Bronchial epithelial cell (primary cell): ENCODE measurements around the gene UBL4A. TPM values are rescaled to one million over a fixed set of nuclear protein-coding genes. Genes with fewer than 3 reads are reported as not detected.
A peak's percentile ranks its signal among the peaks of the same experiment; 100 is the strongest.

Experiments used
- DNase-seq: peaks from one replicate; pipeline ENCODE4 v3.0.0-alpha.2; 2010; ENCODE audit warnings: low read depth
- FAIRE-seq: peaks from 2 replicates; lab custom pipeline; 2011; peaks lifted over from hg19 to GRCh38; lab: Jason Lieb, UNC
- H3K27me3 ChIP-seq: 2 replicates; pipeline ENCODE4 v1.5.1; 2011; ENCODE audit warnings: low read length; ENCODE audit not compliant: control insufficient read depth, insufficient read depth
- H3K36me3 ChIP-seq: 2 replicates; pipeline ENCODE4 v1.5.1; 2011; ENCODE audit warnings: low read length; ENCODE audit not compliant: control insufficient read depth, insufficient read depth
- H3K4me3 ChIP-seq: 2 replicates; pipeline ENCODE4 v1.5.1; 2011; ENCODE audit warnings: mild to moderate bottlenecking, low read depth, low read length, control low read depth
- total RNA-seq: library from RNA; depleted of rRNA; stranded (reverse); fragments of >200 nt; gene quantifications from 2 replicates; pipeline ENCODE4 v1.2.1, GENCODE V29; 2014
- TF ChIP-seq, protein P1 (sequence below): IDR thresholded peaks from 2 replicates; pipeline ENCODE4 v1.5.1; 2011; ENCODE audit warnings: mild to moderate bottlenecking, moderate library complexity, low read length, control low read depth, inconsistent platforms; ENCODE audit not compliant: insufficient read depth, severe bottlenecking

UBL4A gene
- total RNA-seq, 1 donor from 2014 or later, result 59.2 TPM

DNA sequence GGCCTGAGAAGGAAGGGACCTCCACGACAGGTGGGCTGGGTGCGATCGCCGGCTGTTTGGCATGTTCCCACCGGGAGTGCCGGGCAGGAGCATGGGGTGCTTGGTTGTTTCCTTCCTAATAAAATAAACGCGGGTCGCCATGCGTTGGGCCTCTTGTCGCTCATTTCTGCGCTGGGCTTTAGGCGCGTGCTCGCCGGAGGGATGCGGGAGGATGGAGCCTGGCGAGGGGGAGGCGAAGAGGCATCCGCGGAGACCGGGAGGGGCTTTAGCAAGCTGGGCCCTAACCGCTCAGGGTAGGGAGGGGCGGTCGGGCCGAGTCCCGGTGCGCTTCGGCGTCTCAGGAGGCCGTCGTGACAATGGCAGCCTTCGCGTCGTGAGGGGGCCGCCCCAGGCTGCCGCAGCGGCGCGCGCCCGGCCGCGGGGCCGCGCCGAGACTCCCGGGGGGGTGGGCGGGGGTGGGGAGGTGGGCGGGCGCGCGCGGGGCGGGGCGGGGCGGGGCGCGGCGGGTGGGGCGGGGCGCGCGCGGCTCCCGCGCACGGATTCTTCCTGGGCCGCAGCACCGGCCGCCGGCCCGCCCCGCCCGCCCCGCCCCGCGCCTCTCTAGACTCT, 49.9 kb downstream of the UBL4A start:
- Histone ChIP-seq H3K4me3 (peak overlapping the region; percentile 71), H3K36me3 (peaks cover 12% of the 10 kb centered on the region), H3K27me3 (no peaks in the 10 kb centered on the region)
- FAIRE-seq (no peak), DNase-seq (no peak)
- TF ChIP-seq, protein P1, sequence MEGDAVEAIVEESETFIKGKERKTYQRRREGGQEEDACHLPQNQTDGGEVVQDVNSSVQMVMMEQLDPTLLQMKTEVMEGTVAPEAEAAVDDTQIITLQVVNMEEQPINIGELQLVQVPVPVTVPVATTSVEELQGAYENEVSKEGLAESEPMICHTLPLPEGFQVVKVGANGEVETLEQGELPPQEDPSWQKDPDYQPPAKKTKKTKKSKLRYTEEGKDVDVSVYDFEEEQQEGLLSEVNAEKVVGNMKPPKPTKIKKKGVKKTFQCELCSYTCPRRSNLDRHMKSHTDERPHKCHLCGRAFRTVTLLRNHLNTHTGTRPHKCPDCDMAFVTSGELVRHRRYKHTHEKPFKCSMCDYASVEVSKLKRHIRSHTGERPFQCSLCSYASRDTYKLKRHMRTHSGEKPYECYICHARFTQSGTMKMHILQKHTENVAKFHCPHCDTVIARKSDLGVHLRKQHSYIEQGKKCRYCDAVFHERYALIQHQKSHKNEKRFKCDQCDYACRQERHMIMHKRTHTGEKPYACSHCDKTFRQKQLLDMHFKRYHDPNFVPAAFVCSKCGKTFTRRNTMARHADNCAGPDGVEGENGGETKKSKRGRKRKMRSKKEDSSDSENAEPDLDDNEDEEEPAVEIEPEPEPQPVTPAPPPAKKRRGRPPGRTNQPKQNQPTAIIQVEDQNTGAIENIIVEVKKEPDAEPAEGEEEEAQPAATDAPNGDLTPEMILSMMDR, result no peak

DNA sequence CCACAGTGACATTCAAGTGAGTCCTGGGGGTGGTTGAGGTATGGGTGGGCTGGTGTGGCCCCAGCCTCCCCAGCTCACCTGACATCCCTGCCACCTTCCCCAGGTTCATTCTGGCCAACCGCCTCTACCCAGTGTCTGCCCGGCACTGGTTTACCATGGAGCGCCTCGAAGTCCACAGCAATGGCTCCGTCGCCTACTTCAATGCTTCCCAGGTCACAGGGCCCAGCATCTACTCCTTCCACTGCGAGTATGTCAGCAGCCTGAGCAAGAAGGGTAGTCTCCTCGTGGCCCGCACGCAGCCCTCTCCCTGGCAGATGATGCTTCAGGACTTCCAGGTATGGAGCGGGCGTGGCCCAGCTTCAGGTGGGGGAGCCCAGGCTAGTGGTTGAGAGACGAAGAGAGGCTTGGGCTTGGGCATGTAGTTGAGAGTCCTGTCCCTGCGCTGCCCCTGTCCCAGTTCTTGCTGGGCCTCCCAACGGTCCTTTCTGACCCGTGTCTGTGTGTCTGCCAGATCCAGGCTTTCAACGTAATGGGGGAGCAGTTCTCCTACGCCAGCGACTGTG, 51.2 kb downstream of the UBL4A start:
- no peak overlapping the region for H3K4me3 ChIP-seq
- no peak for DNase-seq
- no peak for FAIRE-seq
- TF ChIP-seq, protein P1, result no peak
- peaks cover 10% of the 10 kb centered on the region for H3K36me3 ChIP-seq
- no peaks in the 10 kb centered on the region for H3K27me3 ChIP-seq

DNA sequence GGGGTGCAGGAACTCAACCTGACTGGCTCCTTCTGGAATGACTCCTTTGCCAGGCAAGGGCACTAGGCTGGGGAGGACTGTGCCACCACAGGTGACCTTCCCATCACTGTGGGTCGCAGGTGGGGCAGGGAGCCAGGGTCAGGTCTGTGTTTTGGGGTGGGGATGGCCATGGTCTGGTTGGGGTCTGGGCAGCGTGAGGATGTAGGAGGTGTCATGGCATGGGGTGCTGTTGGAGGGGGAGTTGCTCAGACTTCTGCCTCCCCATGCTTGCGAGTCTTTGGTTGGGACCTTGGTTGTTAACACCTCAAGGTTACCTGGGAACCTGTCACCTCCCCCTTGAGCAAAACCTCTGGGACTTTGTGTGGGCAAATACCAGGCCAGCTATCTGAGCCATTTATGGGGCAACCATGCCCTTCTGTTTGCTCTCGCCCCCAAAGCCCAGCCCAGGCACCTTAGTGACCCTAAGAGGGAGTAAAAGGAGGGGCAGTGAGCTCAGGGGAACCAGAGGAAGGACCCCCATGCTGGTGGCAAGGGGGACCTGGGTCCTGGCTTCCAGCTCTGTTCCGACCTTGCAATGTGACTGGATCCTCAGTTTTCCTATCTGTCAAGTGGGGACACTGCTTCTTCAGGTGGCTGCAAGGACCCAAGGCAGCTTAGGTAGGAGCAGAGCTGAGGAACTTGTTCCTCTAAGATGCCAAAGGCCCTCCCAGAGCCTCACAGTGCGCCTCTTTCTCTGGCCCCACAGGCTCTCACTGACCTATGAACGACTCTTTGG, 51.8 kb downstream of the UBL4A start:
- no peaks in the 10 kb centered on the region for H3K27me3 ChIP-seq
- H3K4me3 ChIP-seq, result no peak overlapping the region
- TF ChIP-seq, protein P1, result no peak
- DNase-seq (no peak), FAIRE-seq (peak; percentile 13)
- peaks cover 9% of the 10 kb centered on the region for H3K36me3 ChIP-seq

Other genes starting within 250 kb of the UBL4A start
- not detected in 2 replicates for gene OPN1MW3, start 229.0 kb downstream of the UBL4A start, total RNA-seq
- not detected in 2 replicates for gene TEX28, start 191.5 kb downstream of the UBL4A start, total RNA-seq
- gene TKTL1, start 190.8 kb downstream of the UBL4A start, total RNA-seq, result not detected in 2 replicates
- 676 and 858 TPM in 2 replicates for gene FLNA, start 112.0 kb downstream of the UBL4A start, total RNA-seq
- gene EMD, start 107.3 kb downstream of the UBL4A start, total RNA-seq, result 16.1 and 27.3 TPM in 2 replicates
- 2,240 and 6,023 TPM in 2 replicates for gene RPL10, start 88.2 kb downstream of the UBL4A start, total RNA-seq
- 38.7 and 70.7 TPM in 2 replicates for gene DNASE1L1, start 77.4 kb downstream of the UBL4A start, total RNA-seq
- 20.6 and 22.4 TPM in 2 replicates for gene TAFAZZIN, start 75.1 kb downstream of the UBL4A start, total RNA-seq
- 44.0 and 51.7 TPM in 2 replicates for gene ATP6AP1, start 57.9 kb downstream of the UBL4A start, total RNA-seq
- gene GDI1, start 49.5 kb downstream of the UBL4A start, total RNA-seq, result 87.2 and 98.5 TPM in 2 replicates
- 88.5 and 90.4 TPM in 2 replicates for gene FAM50A, start 42.5 kb downstream of the UBL4A start, total RNA-seq
- 6.1 and 8.7 TPM in 2 replicates for gene PLXNA3, start 28.3 kb downstream of the UBL4A start, total RNA-seq
- gene LAGE3, start 7.3 kb downstream of the UBL4A start, total RNA-seq, result 7.2 and 14.7 TPM in 2 replicates
- 7.4 and 13.4 TPM in 2 replicates for gene SLC10A3, start 4.0 kb upstream of the UBL4A start, total RNA-seq
- 33.2 and 36.6 TPM in 2 replicates for gene FAM3A, start 29.6 kb upstream of the UBL4A start, total RNA-seq
- 17.4 and 20.0 TPM in 2 replicates for gene G6PD, start 60.2 kb upstream of the UBL4A start, total RNA-seq
- gene IKBKG, start 61.0 kb upstream of the UBL4A start, total RNA-seq, result 8.4 and 10.3 TPM in 2 replicates
- not detected in 2 replicates for gene CTAG1A, start 98.5 kb upstream of the UBL4A start, total RNA-seq
- not detected in 2 replicates for gene CTAG1B, start 132.7 kb upstream of the UBL4A start, total RNA-seq
- not detected in 2 replicates for gene CTAG2, start 167.0 kb upstream of the UBL4A start, total RNA-seq